Neural progenitor cell (in vitro differentiated cells): ENCODE data around the gene CMTM8.

Source experiments
- CTCF ChIP-seq: fragments of 200-600 bp; sonication (generic); IDR thresholded peaks from 2 replicates; pipeline ENCODE4 v1.5.1; 2017; ENCODE audit warnings: antibody characterized with exemption, mild to moderate bottlenecking
- EZH2 ChIP-seq: fragments of 200-600 bp; sonication (generic); IDR thresholded peaks from 2 replicates; pipeline ENCODE4 v1.6.1; 2017; ENCODE audit warnings: antibody characterized with exemption, mild to moderate bottlenecking, moderate library complexity

GRCh38 chr3:32292085-32292796, 53.8 kb downstream of the CMTM8 start:
- no peak for TF ChIP-seq CTCF
- no peak for TF ChIP-seq EZH2
